Coronary artery (tissue), 2 donors: ENCODE data around the gene FECH.

Experiments used
- DNase-seq: peaks from one replicate; pipeline ENCODE4 v3.0.0-alpha.2; 2017; ENCODE audit warnings: low spot score
- H3K27ac ChIP-seq, 2 donors: fragments of 200-600 bp; sonication (generic); one replicate each; pipeline ENCODE4 v1.5.1; 2016 to 2019
- H3K4me3 ChIP-seq: fragments of 200-600 bp; sonication (generic); 2 replicates; pipeline ENCODE4 v1.5.1; 2016; ENCODE audit warnings: mild to moderate bottlenecking, moderate library complexity
- CTCF ChIP-seq: fragments of 200-600 bp; sonication (generic); IDR thresholded peaks from one replicate; pipeline ENCODE4 v1.5.1; 2019; ENCODE audit warnings: antibody characterized with exemption

Gene FECH

GRCh38 chr18:57502624-57503023, 83.9 kb downstream of the FECH start:
- no peak for DNase-seq
- no peak overlapping the region for H3K4me3 ChIP-seq
- no peak for TF ChIP-seq CTCF
- H3K27ac ChIP-seq = no peak overlapping the region

- no peak overlapping the region for H3K27ac ChIP-seq
- DNase-seq = no peak
- no peak overlapping the region for H3K4me3 ChIP-seq
- TF ChIP-seq CTCF = no peak
Measured at GRCh38 chr18:57498682-57499256, 87.7 kb downstream of the FECH start.
